ENCODE data around the gene POLR1A. TPM values are rescaled to one million over a fixed set of nuclear protein-coding genes. Genes with fewer than 3 reads are reported as not detected.

The POLR1A gene
- total RNA-seq, 2 donors from 2014 or later = 30.3 to 62.0 TPM

- Mint-ChIP-seq H3K36me3 (ENCODE audit: low read depth) (peaks cover 97% of the 10 kb centered on the region), H3K27ac (no peak overlapping the region)
- ATAC-seq (replicated peaks) = peak; percentile 25
Measured at GRCh38 chr2:86078774-86079545, 26.7 kb downstream of the POLR1A start.

GRCh38 chr2:86075886-86076285 lies 29.8 kb downstream of the POLR1A start:
- H3K4me1 Mint-ChIP-seq = peaks cover 14% of the 10 kb centered on the region
- H3K4me3 Mint-ChIP-seq = no peak overlapping the region
- H3K9me3 Mint-ChIP-seq = no peaks in the 10 kb centered on the region
- H3K36me3 Mint-ChIP-seq (ENCODE audit: low read depth) = peaks cover 100% of the 10 kb centered on the region
- no peaks in the 10 kb centered on the region for H3K27me3 Mint-ChIP-seq
- no peak for ATAC-seq (replicated peaks)
- no peak overlapping the region for H3K27ac Mint-ChIP-seq

More at GRCh38 chr2:86078774-86079545, 26.7 kb downstream of the POLR1A start:
- Mint-ChIP-seq H3K9me3 (no peaks in the 10 kb centered on the region), H3K4me1 (peaks cover 14% of the 10 kb centered on the region), H3K4me3 (no peak overlapping the region), H3K27me3 (no peaks in the 10 kb centered on the region)

- Mint-ChIP-seq H3K4me3 (no peak overlapping the region), H3K27me3 (no peaks in the 10 kb centered on the region), H3K27ac (no peak overlapping the region), H3K4me1 (peaks cover 5% of the 10 kb centered on the region), H3K9me3 (no peaks in the 10 kb centered on the region), H3K36me3 (ENCODE audit: low read depth) (peaks cover 100% of the 10 kb centered on the region)
- ATAC-seq (replicated peaks) = no peak
Measured at GRCh38 chr2:86074811-86075210, 30.9 kb downstream of the POLR1A start.

- H3K4me3 Mint-ChIP-seq = no peak overlapping the region
- no peaks in the 10 kb centered on the region for H3K27me3 Mint-ChIP-seq
- no peaks in the 10 kb centered on the region for H3K9me3 Mint-ChIP-seq
- H3K27ac Mint-ChIP-seq = no peak overlapping the region
- ATAC-seq (replicated peaks) = no peak
- peaks cover 5% of the 10 kb centered on the region for H3K4me1 Mint-ChIP-seq
- H3K36me3 Mint-ChIP-seq (ENCODE audit: low read depth) = peaks cover 100% of the 10 kb centered on the region
Measured at GRCh38 chr2:86074256-86074655, 31.4 kb downstream of the POLR1A start.

- ATAC-seq (replicated peaks) = no peak
- peaks cover 100% of the 10 kb centered on the region for H3K36me3 Mint-ChIP-seq (ENCODE audit: low read depth)
- H3K27ac Mint-ChIP-seq = no peak overlapping the region
Measured at GRCh38 chr2:86073225-86073624, 32.5 kb downstream of the POLR1A start.

GRCh38 chr2:86072271-86072858 lies 33.3 kb downstream of the POLR1A start:
- H3K4me3 Mint-ChIP-seq = no peak overlapping the region
- no peaks in the 10 kb centered on the region for H3K27me3 Mint-ChIP-seq
- H3K27ac Mint-ChIP-seq = no peak overlapping the region
- no peak for ATAC-seq (replicated peaks)
- peaks cover 5% of the 10 kb centered on the region for H3K4me1 Mint-ChIP-seq
- H3K9me3 Mint-ChIP-seq = no peaks in the 10 kb centered on the region
- H3K36me3 Mint-ChIP-seq (ENCODE audit: low read depth) = peaks cover 100% of the 10 kb centered on the region

More at GRCh38 chr2:86073225-86073624, 32.5 kb downstream of the POLR1A start:
- Mint-ChIP-seq H3K27me3 (no peaks in the 10 kb centered on the region), H3K4me1 (peaks cover 5% of the 10 kb centered on the region), H3K9me3 (no peaks in the 10 kb centered on the region), H3K4me3 (no peak overlapping the region)

- Mint-ChIP-seq H3K27me3 (no peaks in the 10 kb centered on the region), H3K9me3 (no peaks in the 10 kb centered on the region), H3K4me1 (peaks cover 5% of the 10 kb centered on the region), H3K4me3 (no peak overlapping the region), H3K27ac (no peak overlapping the region), H3K36me3 (ENCODE audit: low read depth) (peaks cover 100% of the 10 kb centered on the region)
- no peak for ATAC-seq (replicated peaks)
Measured at GRCh38 chr2:86070868-86071267, 34.8 kb downstream of the POLR1A start.

GRCh38 chr2:86069783-86070339 lies 35.8 kb downstream of the POLR1A start:
- Mint-ChIP-seq H3K36me3 (ENCODE audit: low read depth) (peaks cover 100% of the 10 kb centered on the region), H3K27me3 (no peaks in the 10 kb centered on the region), H3K4me1 (peaks cover 5% of the 10 kb centered on the region), H3K27ac (no peak overlapping the region), H3K9me3 (no peaks in the 10 kb centered on the region), H3K4me3 (no peak overlapping the region)
- no peak for ATAC-seq (replicated peaks)

- Mint-ChIP-seq H3K27me3 (no peaks in the 10 kb centered on the region), H3K9me3 (no peaks in the 10 kb centered on the region), H3K4me3 (no peak overlapping the region), H3K4me1 (peaks cover 5% of the 10 kb centered on the region), H3K36me3 (ENCODE audit: low read depth) (peaks cover 100% of the 10 kb centered on the region), H3K27ac (no peak overlapping the region)
- ATAC-seq (replicated peaks) = no peak
Measured at GRCh38 chr2:86069091-86069685, 36.5 kb downstream of the POLR1A start.

- Mint-ChIP-seq H3K27ac (no peak overlapping the region), H3K27me3 (no peaks in the 10 kb centered on the region), H3K36me3 (ENCODE audit: low read depth) (peaks cover 100% of the 10 kb centered on the region)
Measured at GRCh38 chr2:86068648-86069047, 37.0 kb downstream of the POLR1A start.

GRCh38 chr2:86068136-86068588 lies 37.5 kb downstream of the POLR1A start:
- Mint-ChIP-seq H3K27ac (no peak overlapping the region), H3K9me3 (no peaks in the 10 kb centered on the region), H3K4me1 (peaks cover 5% of the 10 kb centered on the region), H3K4me3 (no peak overlapping the region), H3K27me3 (no peaks in the 10 kb centered on the region), H3K36me3 (ENCODE audit: low read depth) (peaks cover 100% of the 10 kb centered on the region)
- peak; percentile 99 for ATAC-seq (replicated peaks)

More at GRCh38 chr2:86068648-86069047, 37.0 kb downstream of the POLR1A start:
- Mint-ChIP-seq H3K9me3 (no peaks in the 10 kb centered on the region), H3K4me1 (peaks cover 5% of the 10 kb centered on the region), H3K4me3 (no peak overlapping the region)
- ATAC-seq (replicated peaks) = no peak

- no peak overlapping the region for H3K27ac Mint-ChIP-seq
- no peaks in the 10 kb centered on the region for H3K9me3 Mint-ChIP-seq
- no peak overlapping the region for H3K4me3 Mint-ChIP-seq
- H3K4me1 Mint-ChIP-seq = peaks cover 5% of the 10 kb centered on the region
- peaks cover 100% of the 10 kb centered on the region for H3K36me3 Mint-ChIP-seq (ENCODE audit: low read depth)
- no peaks in the 10 kb centered on the region for H3K27me3 Mint-ChIP-seq
- ATAC-seq (replicated peaks) = no peak
Measured at GRCh38 chr2:86066915-86067314, 38.8 kb downstream of the POLR1A start.

GRCh38 chr2:86066007-86066578 lies 39.6 kb downstream of the POLR1A start:
- Mint-ChIP-seq H3K36me3 (ENCODE audit: low read depth) (peaks cover 100% of the 10 kb centered on the region), H3K9me3 (no peaks in the 10 kb centered on the region), H3K4me3 (no peak overlapping the region), H3K27me3 (no peaks in the 10 kb centered on the region), H3K4me1 (peaks cover 5% of the 10 kb centered on the region), H3K27ac (no peak overlapping the region)
- no peak for ATAC-seq (replicated peaks)

- Mint-ChIP-seq H3K27me3 (no peaks in the 10 kb centered on the region), H3K27ac (no peak overlapping the region), H3K4me3 (no peak overlapping the region), H3K9me3 (no peaks in the 10 kb centered on the region), H3K36me3 (ENCODE audit: low read depth) (peaks cover 100% of the 10 kb centered on the region), H3K4me1 (peaks cover 5% of the 10 kb centered on the region)
- no peak for ATAC-seq (replicated peaks)
Measured at GRCh38 chr2:86065512-86065911, 40.2 kb downstream of the POLR1A start.

All from activated T-helper 17 cell treated with anti-CD3 and anti-CD28 coated beads, Interleukin-2, amount 50 U/mL, for 72 hours (primary cell).